HCT116 (cell line): ENCODE measurements around the gene ADAM11. TPM values are rescaled to one million over a fixed set of nuclear protein-coding genes. Genes with fewer than 3 reads are reported as not detected.
A peak's percentile ranks its signal among the peaks of the same experiment; 100 is the strongest.

Source experiments
- ATAC-seq: fragments of 200-7000 bp; cut with Tn5 transposase; 2 replicates; pipeline ENCODE4 v1.9.1; 2020; ENCODE audit warnings: mild to moderate bottlenecking, moderate library complexity
- BruUV-seq: library from RNA; stranded (reverse); fragments of 400-500 nt; replicated peaks from 2 replicates; lab custom pipeline; 2021; lab: Mats Ljungman, UMichigan
- CTCF ChIA-PET: fragments of 300-600 bp; sonication (Branson Sonifier 250); formaldehyde crosslinking; loops from one replicate; lab custom pipeline; 2021; ENCODE audit warnings: antibody characterized with exemption; lab: Charles Lee
- POLR2A ChIA-PET: fragments of 300-600, 350-600 bp; sonication (Branson Sonifier 250); formaldehyde crosslinking; loops from one replicate; lab custom pipeline; 2021; ENCODE audit warnings: antibody characterized with exemption; lab: Charles Lee
- RAD21 ChIA-PET, 2 experiments: fragments of 300-600 bp; sonication (Branson Sonifier 250); formaldehyde crosslinking; loops; one replicate each; lab custom pipeline; 2023; ENCODE audit warnings: low total read pairs in 2 of 2; ENCODE audit not compliant: uncharacterized antibody in 2 of 2, unreplicated experiment in 2 of 2, low non-redundant PET in 1 of 2; lab: Charles Lee
- DNase-seq: peaks from one replicate; pipeline ENCODE4 v3.0.0-alpha.2; 2010; ENCODE audit warnings: low read depth, low spot score
- H2AFZ ChIP-seq: fragments of 200-600 bp; shearing (Covaris generic), sonication (generic); 2 replicates; pipeline ENCODE4 v1.6.1; 2017; ENCODE audit warnings: low read depth, mixed run types, mixed read lengths, antibody characterized with exemption, low read length; ENCODE audit not compliant: poor library complexity, severe bottlenecking
- H3K27ac ChIP-seq: 2 replicates; pipeline ENCODE4 v1.5.1; 2012; ENCODE audit warnings: low read depth, low read length
- H3K27me3 ChIP-seq: fragments of 200-600 bp; sonication (generic); 2 replicates; pipeline ENCODE4 v1.6.1; 2016; ENCODE audit warnings: mixed run types, low read length, mixed read lengths; ENCODE audit not compliant: insufficient read depth
- H3K36me3 ChIP-seq, 2 experiments: fragments of 200-500 bp in 1 of 2; fragments of 200-600 bp in 1 of 2; sonication (Bioruptor generic) in 1 of 2; sonication (generic) in 1 of 2; 2 replicates each; pipeline versions ENCODE4 v1.5.1 to v1.6.1; 2014 to 2016; ENCODE audit warnings: low read length in 2 of 2, inconsistent platforms in 1 of 2, mixed read lengths in 1 of 2, mixed run types in 1 of 2; ENCODE audit not compliant: insufficient read depth in 2 of 2, control insufficient read depth in 1 of 2
- H3K4me1 ChIP-seq, 2 experiments: fragments of 200-600 bp in 1 of 2; sonication (generic) in 1 of 2; 2 replicates each; pipeline versions ENCODE4 v1.5.1 to v1.6.1; 2012 to 2017; ENCODE audit warnings: low read length in 2 of 2, inconsistent platforms in 1 of 2, mild to moderate bottlenecking in 1 of 2, mixed read lengths in 1 of 2, mixed run types in 1 of 2, moderate library complexity in 1 of 2; ENCODE audit not compliant: insufficient read depth in 2 of 2, control insufficient read depth in 1 of 2
- H3K4me2 ChIP-seq: fragments of 200-600 bp; sonication (generic); 2 replicates; pipeline ENCODE4 v1.6.1; 2017; ENCODE audit warnings: mixed run types, low read length, mixed read lengths
- H3K4me3 ChIP-seq, 2 experiments: fragments of 200-600 bp in 1 of 2; sonication (generic) in 1 of 2; replicated peaks in 1 of 2; 2 replicates each; pipeline ENCODE4 v1.5.1; 2011 to 2016; ENCODE audit warnings: low read length in 2 of 2, control low read depth in 1 of 2, low read depth in 1 of 2, mild to moderate bottlenecking in 1 of 2, mixed read lengths in 1 of 2, mixed run types in 1 of 2
- H3K79me2 ChIP-seq: fragments of 200-600 bp; sonication (generic); 2 replicates; pipeline ENCODE4 v1.6.1; 2017; ENCODE audit warnings: mild to moderate bottlenecking, mixed run types, low read length, moderate library complexity, mixed read lengths; ENCODE audit not compliant: insufficient read depth
- H3K9ac ChIP-seq: fragments of 200-600 bp; sonication (generic); 2 replicates; pipeline ENCODE4 v1.6.1; 2016; ENCODE audit warnings: low read length, mixed read lengths
- H3K9me2 ChIP-seq: fragments of 200-600 bp; sonication (generic), shearing (Covaris generic); 2 replicates; pipeline ENCODE4 v1.6.1; 2017; ENCODE audit warnings: mixed run types, mild to moderate bottlenecking, moderate library complexity; ENCODE audit not compliant: insufficient read depth
- H3K9me3 ChIP-seq, 2 experiments: fragments of 200-500 bp in 1 of 2; fragments of 200-600 bp in 1 of 2; sonication (Bioruptor generic) in 1 of 2; sonication (generic) in 1 of 2; 2 replicates each; pipeline ENCODE4 v1.6.1; 2014 to 2017; ENCODE audit warnings: low read length in 2 of 2, mixed read lengths in 2 of 2, inconsistent platforms in 1 of 2, low read depth in 1 of 2, mild to moderate bottlenecking in 1 of 2, mixed run types in 1 of 2, moderate library complexity in 1 of 2; ENCODE audit not compliant: control insufficient read depth in 1 of 2, insufficient read depth in 1 of 2
- H4K20me1 ChIP-seq: fragments of 200-600 bp; sonication (generic), shearing (Covaris generic); 2 replicates; pipeline ENCODE4 v1.6.1; 2017; ENCODE audit warnings: mixed run types, mild to moderate bottlenecking, moderate library complexity; ENCODE audit not compliant: insufficient read depth
- ATF3 ChIP-seq: IDR thresholded peaks from 2 replicates; pipeline ENCODE4 v1.6.1; 2012
- CBX3 ChIP-seq: IDR thresholded peaks from 2 replicates; pipeline ENCODE4 v1.6.1; 2012; ENCODE audit warnings: low read depth
- ELF1 ChIP-seq: IDR thresholded peaks from 2 replicates; pipeline ENCODE4 v1.6.1; 2012; ENCODE audit warnings: low read depth, borderline replicate concordance
- EZH2phosphoT487 ChIP-seq: fragments of 200-600 bp; IDR thresholded peaks from 2 replicates; pipeline ENCODE4 v1.6.1; 2018; ENCODE audit warnings: antibody characterized with exemption, borderline replicate concordance
- JUND ChIP-seq: IDR thresholded peaks from 2 replicates; pipeline ENCODE4 v1.6.1; 2012
- MAX ChIP-seq: IDR thresholded peaks from 2 replicates; pipeline ENCODE4 v1.6.1; 2012
- POLR2A ChIP-seq: IDR thresholded peaks from 2 replicates; pipeline ENCODE4 v1.7.0; 2011; ENCODE audit warnings: borderline replicate concordance; ENCODE audit not compliant: insufficient read depth, insufficient read length; ENCODE audit errors: extremely low read depth
- POLR2AphosphoS5 ChIP-seq: IDR thresholded peaks from 2 replicates; pipeline ENCODE4 v1.6.1; 2011; ENCODE audit warnings: mild to moderate bottlenecking, low read depth, low read length, moderate library complexity
- REST ChIP-seq: IDR thresholded peaks from 2 replicates; pipeline ENCODE4 v1.6.1; 2012; ENCODE audit warnings: low read depth
- SIN3A ChIP-seq: IDR thresholded peaks from 2 replicates; pipeline ENCODE4 v1.6.1; 2012; ENCODE audit warnings: low read depth
- SRF ChIP-seq: IDR thresholded peaks from 2 replicates; pipeline ENCODE4 v1.6.1; 2012; ENCODE audit warnings: low read depth
- ZBTB33 ChIP-seq: IDR thresholded peaks from 2 replicates; pipeline ENCODE4 v1.6.1; 2011; ENCODE audit warnings: mild to moderate bottlenecking, low read length, moderate library complexity; ENCODE audit not compliant: insufficient replicate concordance; ENCODE audit errors: extremely low read depth
- intact Hi-C: fragments of 100-400 bp; cut with micrococcal nuclease; formaldehyde crosslinking; loops from 2 replicates; pipeline ENCODE4 v1.10.0; 2022
- total RNA-seq: library from RNA; stranded (reverse); gene quantifications from one replicate; pipeline ENCODE4 v1.2.1, GENCODE V29; 2021; ENCODE audit not compliant: unreplicated experiment
- TF ChIP-seq, protein P1 (sequence below), 3 experiments: fragments of 200-600 bp in 1 of 3; sonication (generic) in 1 of 3; IDR thresholded peaks in 2 of 3; conservative IDR thresholded peaks in 1 of 3; 2 replicates each; pipeline ENCODE4 v1.5.1; 2012 to 2017; ENCODE audit warnings: low read depth in 2 of 3, low read length in 2 of 3, antibody characterized with exemption in 1 of 3, borderline replicate concordance in 1 of 3, control low read depth in 1 of 3, mild to moderate bottlenecking in 1 of 3, mixed read lengths in 1 of 3, mixed run types in 1 of 3, moderate library complexity in 1 of 3; ENCODE audit not compliant: insufficient read depth in 1 of 3

Gene ADAM11
- total RNA-seq, 1 experiment from 2014 or later: 7.7 TPM

DNA sequence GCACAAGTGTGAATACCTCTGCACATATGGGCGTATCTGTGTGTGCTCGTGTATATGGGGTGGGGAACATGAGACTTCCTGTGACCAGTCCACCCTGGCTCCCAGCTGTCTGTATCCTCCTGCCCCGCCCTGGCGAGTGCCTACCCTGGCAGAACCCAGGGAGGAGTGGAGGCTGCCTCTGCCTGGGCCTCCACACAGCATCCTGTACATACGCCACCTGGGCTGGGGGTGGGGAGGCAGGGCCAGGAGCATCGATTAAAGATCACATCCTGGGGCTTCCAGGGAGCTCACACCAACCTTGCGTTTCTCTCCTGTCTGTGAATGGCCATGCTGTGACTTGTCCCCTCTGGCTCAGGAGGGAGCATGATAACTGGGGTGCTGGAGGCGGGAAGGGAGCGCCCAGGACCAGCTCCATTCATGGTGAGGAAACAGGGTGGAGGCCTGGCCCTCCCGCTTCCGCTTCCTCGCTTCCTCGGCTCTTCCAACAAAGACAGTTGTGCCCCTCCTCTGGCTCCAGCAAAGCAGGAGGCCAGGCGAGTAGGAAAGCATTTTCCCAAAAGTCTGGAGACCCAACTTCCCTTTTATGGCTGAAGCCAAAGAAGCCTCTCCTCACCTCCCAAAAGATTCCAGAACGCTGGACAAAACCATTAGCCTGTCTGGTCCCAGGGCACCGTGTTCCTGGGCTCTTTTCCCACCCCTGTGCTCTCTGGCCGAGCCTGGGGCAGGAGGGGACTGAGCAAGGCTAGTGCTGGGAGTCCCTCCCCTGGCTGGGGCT lies 22.9 kb downstream of the ADAM11 start:
- Histone ChIP-seq H3K79me2 (no peaks in the 10 kb centered on the region), H2AFZ (no peak overlapping the region), H3K9me3 (no peaks in the 10 kb centered on the region), H3K4me2 (peak overlapping the region; percentile 25), H3K27ac (no peak overlapping the region), H3K4me3 (no peak overlapping the region), H3K9me2 (no peaks in the 10 kb centered on the region), H4K20me1 (no peaks in the 10 kb centered on the region), H3K36me3 (no peaks in the 10 kb centered on the region), H3K4me1 (peaks cover 3 to 27% of the 10 kb centered on the region in 2 experiments; a peak in 3 of 4 replicates), H3K9ac (no peak overlapping the region), H3K27me3 (no peaks in the 10 kb centered on the region)
- ChIA-PET CTCF (interaction anchor here (2.4 to 5.3 kb wide), 3 partner anchors 12 to 85 kb away, joined by 12 to 52 read pairs (median 13); no protein-coding TSS in a partner anchor), POLR2A (no interaction called here), RAD21 (no interaction called here)
- ATAC-seq (no peak), DNase-seq (no peak)
- intact Hi-C loops: no loop called here
- BruUV-seq: no TSS peak
- TF ChIP-seq, protein P1, sequence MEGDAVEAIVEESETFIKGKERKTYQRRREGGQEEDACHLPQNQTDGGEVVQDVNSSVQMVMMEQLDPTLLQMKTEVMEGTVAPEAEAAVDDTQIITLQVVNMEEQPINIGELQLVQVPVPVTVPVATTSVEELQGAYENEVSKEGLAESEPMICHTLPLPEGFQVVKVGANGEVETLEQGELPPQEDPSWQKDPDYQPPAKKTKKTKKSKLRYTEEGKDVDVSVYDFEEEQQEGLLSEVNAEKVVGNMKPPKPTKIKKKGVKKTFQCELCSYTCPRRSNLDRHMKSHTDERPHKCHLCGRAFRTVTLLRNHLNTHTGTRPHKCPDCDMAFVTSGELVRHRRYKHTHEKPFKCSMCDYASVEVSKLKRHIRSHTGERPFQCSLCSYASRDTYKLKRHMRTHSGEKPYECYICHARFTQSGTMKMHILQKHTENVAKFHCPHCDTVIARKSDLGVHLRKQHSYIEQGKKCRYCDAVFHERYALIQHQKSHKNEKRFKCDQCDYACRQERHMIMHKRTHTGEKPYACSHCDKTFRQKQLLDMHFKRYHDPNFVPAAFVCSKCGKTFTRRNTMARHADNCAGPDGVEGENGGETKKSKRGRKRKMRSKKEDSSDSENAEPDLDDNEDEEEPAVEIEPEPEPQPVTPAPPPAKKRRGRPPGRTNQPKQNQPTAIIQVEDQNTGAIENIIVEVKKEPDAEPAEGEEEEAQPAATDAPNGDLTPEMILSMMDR (IDR thresholded peaks at IDR 0.05 in 2 of 3, conservative IDR thresholded peaks at IDR 0.05 in 1 of 3; ENCODE audit: borderline replicate concordance in 1 of 3, insufficient read depth in 1 of 3, low read depth in 2 of 3, low read length in 2 of 3): no peak
- TF ChIP-seq POLR2A: no peak
- TF ChIP-seq JUND: no peak
- no peak for TF ChIP-seq ATF3
- no peak for TF ChIP-seq REST
- TF ChIP-seq MAX: no peak
- no peak for TF ChIP-seq POLR2AphosphoS5
- TF ChIP-seq EZH2phosphoT487: no peak
- TF ChIP-seq SRF: no peak
- no peak for TF ChIP-seq ELF1
- TF ChIP-seq ZBTB33: no peak
- no peak for TF ChIP-seq CBX3
- no peak for TF ChIP-seq SIN3A
